Bronchial epithelial cell (primary cell): ENCODE data around the gene PTK7. TPM values are rescaled to one million over a fixed set of nuclear protein-coding genes. Genes with fewer than 3 reads are reported as not detected.

Experiments
- DNase-seq: peaks from one replicate; pipeline ENCODE4 v3.0.0-alpha.2; 2010; ENCODE audit warnings: low read depth
- FAIRE-seq: peaks from 2 replicates; lab custom pipeline; 2011; peaks lifted over from hg19 to GRCh38; lab: Jason Lieb, UNC
- H3K27me3 ChIP-seq: 2 replicates; pipeline ENCODE4 v1.5.1; 2011; ENCODE audit warnings: low read length; ENCODE audit not compliant: control insufficient read depth, insufficient read depth
- H3K36me3 ChIP-seq: 2 replicates; pipeline ENCODE4 v1.5.1; 2011; ENCODE audit warnings: low read length; ENCODE audit not compliant: control insufficient read depth, insufficient read depth
- H3K4me3 ChIP-seq: 2 replicates; pipeline ENCODE4 v1.5.1; 2011; ENCODE audit warnings: mild to moderate bottlenecking, low read depth, low read length, control low read depth
- CTCF ChIP-seq: IDR thresholded peaks from 2 replicates; pipeline ENCODE4 v1.5.1; 2011; ENCODE audit warnings: mild to moderate bottlenecking, moderate library complexity, low read length, control low read depth, inconsistent platforms; ENCODE audit not compliant: insufficient read depth, severe bottlenecking
- total RNA-seq: library from RNA; depleted of rRNA; stranded (reverse); fragments of >200 nt; gene quantifications from 2 replicates; pipeline ENCODE4 v1.2.1, GENCODE V29; 2014

The PTK7 gene
- total RNA-seq, 1 donor from 2014 or later, result 53.2 TPM

GRCh38 chr6:43091020-43091419 lies 14.9 kb downstream of the PTK7 start:
- DNase-seq, result no peak
- no peak for TF ChIP-seq CTCF
- Histone ChIP-seq H3K4me3 (no peak overlapping the region), H3K36me3 (no peaks in the 10 kb centered on the region), H3K27me3 (no peaks in the 10 kb centered on the region)
- no peak for FAIRE-seq

- no peak overlapping the region for H3K4me3 ChIP-seq
- no peaks in the 10 kb centered on the region for H3K27me3 ChIP-seq
- no peak for TF ChIP-seq CTCF
- DNase-seq (no peak), FAIRE-seq (no peak)
- no peaks in the 10 kb centered on the region for H3K36me3 ChIP-seq
Measured at GRCh38 chr6:43091436-43091991, 15.4 kb downstream of the PTK7 start.

GRCh38 chr6:43092635-43093034 lies 16.5 kb downstream of the PTK7 start:
- Histone ChIP-seq H3K27me3 (no peaks in the 10 kb centered on the region), H3K4me3 (no peak overlapping the region), H3K36me3 (no peaks in the 10 kb centered on the region)
- TF ChIP-seq CTCF, result no peak
- FAIRE-seq, result no peak
- no peak for DNase-seq

- Histone ChIP-seq H3K27me3 (no peaks in the 10 kb centered on the region), H3K36me3 (no peaks in the 10 kb centered on the region), H3K4me3 (peak overlapping the region; percentile 8)
- no peak for TF ChIP-seq CTCF
- DNase-seq, result peak; percentile 58
- FAIRE-seq, result no peak
Measured at GRCh38 chr6:43093436-43094289, 17.5 kb downstream of the PTK7 start.

GRCh38 chr6:43095939-43096338 lies 19.8 kb downstream of the PTK7 start:
- Histone ChIP-seq H3K27me3 (no peaks in the 10 kb centered on the region), H3K4me3 (peak overlapping the region; percentile 26), H3K36me3 (no peaks in the 10 kb centered on the region)
- DNase-seq, result no peak
- no peak for TF ChIP-seq CTCF
- no peak for FAIRE-seq
